GM12801 (cell line): ENCODE data around the gene AP4E1.

Source experiments
- CTCF ChIP-seq: IDR thresholded peaks from one replicate; pipeline ENCODE4 v1.5.1; 2011; ENCODE audit warnings: control low read depth; ENCODE audit not compliant: insufficient read length; ENCODE audit errors: extremely low read depth

Gene AP4E1

GRCh38 chr15:51016615-51017014 lies 108.1 kb downstream of the AP4E1 start:
- TF ChIP-seq CTCF = no peak

- TF ChIP-seq CTCF = no peak
These were observed 113.7 kb downstream of the AP4E1 start for GRCh38 chr15:51022206-51022605.

GRCh38 chr15:51023499-51023898 lies 115.0 kb downstream of the AP4E1 start:
- TF ChIP-seq CTCF = no peak

- no peak for TF ChIP-seq CTCF
These were observed 116.4 kb downstream of the AP4E1 start for GRCh38 chr15:51024735-51025453.

GRCh38 chr15:51025454-51025846 lies 117.0 kb downstream of the AP4E1 start:
- TF ChIP-seq CTCF = no peak

GRCh38 chr15:51030649-51031316 lies 122.3 kb downstream of the AP4E1 start:
- TF ChIP-seq CTCF = no peak

- TF ChIP-seq CTCF = no peak
These were observed 129.9 kb downstream of the AP4E1 start for GRCh38 chr15:51038162-51038973.
